Transverse colon (tissue), 4 donors: ENCODE measurements around the gene DISP3. TPM values are rescaled to one million over a fixed set of nuclear protein-coding genes. Genes with fewer than 3 reads are reported as not detected.

Experiments used
- DNase-seq: peaks from one replicate; pipeline ENCODE4 v3.0.0-alpha.2; 2019
- H3K27ac ChIP-seq, 4 donors: fragments of 200-600 bp; sonication (generic); 2 replicates each; pipeline ENCODE4 v1.5.1; 2016 to 2018; ENCODE audit warnings: inconsistent platforms in 4 of 4
- H3K27me3 ChIP-seq: fragments of 200-600 bp; sonication (generic); 2 replicates; pipeline ENCODE4 v1.5.1; 2017; ENCODE audit warnings: inconsistent platforms
- H3K36me3 ChIP-seq, 4 donors: fragments of 200-600 bp; sonication (generic); 2 replicates each; pipeline ENCODE4 v1.5.1; 2017 to 2019; ENCODE audit warnings: inconsistent platforms in 4 of 4
- H3K4me1 ChIP-seq, 4 donors: fragments of 200-600 bp; sonication (generic); 2 replicates each; pipeline ENCODE4 v1.5.1; 2017 to 2020; ENCODE audit warnings: inconsistent platforms in 4 of 4
- H3K4me3 ChIP-seq, 4 donors: fragments of 200-600 bp; sonication (generic); 1 replicate in 1 of 4; 2 replicates in 3 of 4; pipeline versions ENCODE4 v1.5.1 to v1.6.1; 2017 to 2019; ENCODE audit warnings: inconsistent platforms in 4 of 4
- H3K9me3 ChIP-seq, 2 donors: fragments of 200-600 bp; sonication (generic); 2 replicates each; pipeline ENCODE4 v1.5.1; 2017 to 2019; ENCODE audit warnings: inconsistent platforms in 2 of 2
- CTCF ChIP-seq, 5 experiments: fragments of 200-600 bp in 3 of 5; fragments of 450-650 bp in 2 of 5; sonication (generic) in 3 of 5; IDR thresholded peaks; 1 replicate in 2 of 5; 2 replicates in 3 of 5; pipeline ENCODE4 v1.5.1; 2016 to 2017; ENCODE audit warnings: antibody characterized with exemption in 5 of 5, inconsistent platforms in 3 of 5, mild to moderate bottlenecking in 2 of 5, moderate library complexity in 1 of 5
- EP300 ChIP-seq: sonication (generic); formaldehyde crosslinking; IDR thresholded peaks from one replicate; pipeline ENCODE4 v1.6.1; 2017; ENCODE audit warnings: antibody characterized with exemption, low read depth
- POLR2A ChIP-seq: fragments of 450-650 bp; IDR thresholded peaks from one replicate; pipeline ENCODE4 v1.6.1; 2016; ENCODE audit warnings: antibody characterized with exemption, mild to moderate bottlenecking, moderate library complexity
- POLR2AphosphoS5 ChIP-seq, 3 donors: sonication (generic); formaldehyde crosslinking; IDR thresholded peaks; one replicate each; pipeline ENCODE4 v1.6.1; 2016; ENCODE audit warnings: antibody characterized with exemption in 3 of 3
- WGBS, 2 donors: methylation state at CpG; one replicate each; pipeline ENCODE4 v1.1.5; 2018; ENCODE audit warnings: low coverage in 1 of 2; 5-methylcytosine and 5-hydroxymethylcytosine counted together
- in situ Hi-C, 4 donors: fragments of 200-750 bp; cut with MboI; loops; one replicate each; pipeline versions ENCODE4 v1.15.0 to v1.15.1; 2017; ENCODE audit warnings: low sequenced_read_pairs in 3 of 4, low pct_ligation_motif_present in 1 of 4, low pct_unique_long_range_greater_than_20kb in 1 of 4
- intact Hi-C: fragments of 100-400 bp; cut with DNase I; formaldehyde crosslinking; loops from one replicate; pipeline ENCODE4 v1.15.1; 2023; ENCODE audit warnings: low total_unique reads
- total RNA-seq, 4 donors: library from RNA; depleted of rRNA; stranded (reverse); fragments of >200 nt; gene quantifications; one replicate each; pipeline ENCODE4 v1.1.0, GENCODE V29; 2016

Gene DISP3
- total RNA-seq, 4 donors from 2014 or later, result under 0.01 to 2.6 (median 0.16) TPM; not detected in 1

- Histone ChIP-seq H3K27ac (no peak overlapping the region), H3K9me3 (no peaks in the 10 kb centered on the region), H3K4me1 (no peaks in the 10 kb centered on the region), H3K36me3 (no peaks in the 10 kb centered on the region), H3K4me3 (no peak overlapping the region), H3K27me3 (peaks cover 30% of the 10 kb centered on the region)
- in situ Hi-C loops (no loop called here), intact Hi-C loops (no loop called here)
- 61 to 76% methylated on average over 4 to 8 of the region's 8 CpGs for WGBS, 2 donors
- DNase-seq, result no peak
- no peak for TF ChIP-seq POLR2AphosphoS5 (IDR thresholded peaks at IDR 0.05)
- no peak for TF ChIP-seq CTCF (IDR thresholded peaks at IDR 0.05)
- no peak for TF ChIP-seq POLR2A
- TF ChIP-seq EP300, result no peak
Measured at GRCh38 chr1:11568687-11569086, 89.7 kb downstream of the DISP3 start.

DNA sequence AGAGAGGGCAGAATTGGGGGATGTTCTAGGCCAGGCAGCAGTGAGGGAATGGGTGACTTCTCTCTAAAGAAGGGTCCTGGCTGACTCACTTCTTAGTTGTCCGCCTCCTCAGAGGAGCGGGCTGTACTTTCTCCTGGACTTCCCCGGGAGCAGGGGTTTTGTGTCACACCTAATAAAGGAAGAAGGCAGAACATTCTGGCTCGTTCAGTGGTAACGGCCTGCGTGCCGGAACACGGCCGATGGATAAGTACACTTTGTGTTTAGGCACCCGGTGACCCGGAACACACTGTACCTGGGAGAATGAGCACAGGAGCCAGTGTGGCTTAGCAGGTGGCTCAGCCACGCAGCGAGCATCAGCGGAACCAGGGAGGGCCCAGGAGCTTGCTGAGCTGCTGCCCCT is 90.6 kb downstream of the DISP3 start:
- Histone ChIP-seq H3K36me3 (no peaks in the 10 kb centered on the region), H3K27ac (no peak overlapping the region), H3K27me3 (peaks cover 21% of the 10 kb centered on the region), H3K9me3 (no peaks in the 10 kb centered on the region), H3K4me1 (no peaks in the 10 kb centered on the region), H3K4me3 (no peak overlapping the region)
- DNase-seq, result no peak
- in situ Hi-C loops (no loop called here), intact Hi-C loops (no loop called here)
- WGBS, 2 donors, result 77% methylated on average over 14 of the region's 14 CpGs; no CpG with 5 or more reads in 1 of the 2 donors
- TF ChIP-seq POLR2A (no peak), POLR2AphosphoS5 (IDR thresholded peaks at IDR 0.05) (no peak), CTCF (IDR thresholded peaks at IDR 0.05) (no peak), EP300 (no peak)

- intact Hi-C loops, result no loop called here
- in situ Hi-C loops, result no loop called here
Measured at GRCh38 chr1:11569954-11570353, 91.0 kb downstream of the DISP3 start.

DNA sequence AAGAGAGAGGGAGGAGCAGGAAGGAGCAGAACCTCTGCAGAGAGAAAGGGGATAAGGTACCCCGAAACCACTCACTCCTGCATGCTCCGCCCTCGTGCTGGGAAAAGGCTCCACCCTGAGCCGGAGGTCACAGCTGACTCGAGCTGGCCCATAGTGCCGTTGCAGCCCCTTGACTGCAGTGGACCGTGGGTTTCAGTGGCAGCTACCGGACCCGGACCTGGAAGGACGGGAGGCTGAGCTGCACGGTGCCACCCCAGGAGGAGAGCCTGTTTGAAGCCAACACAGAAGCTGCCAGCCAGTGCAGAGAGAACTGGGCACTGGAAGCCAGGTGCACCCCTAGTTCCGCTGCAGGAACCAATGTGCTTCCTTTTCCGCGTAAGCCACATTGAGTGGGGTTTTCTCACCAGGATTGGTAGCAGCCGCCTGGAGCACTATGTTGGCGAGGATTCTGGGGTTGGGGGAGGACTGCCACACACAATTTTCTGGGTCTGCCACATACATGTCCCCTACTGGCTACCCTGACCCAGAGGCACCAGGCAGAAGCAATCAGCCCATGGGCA is 91.9 kb downstream of the DISP3 start:
- Histone ChIP-seq H3K4me3 (no peak overlapping the region), H3K36me3 (no peaks in the 10 kb centered on the region), H3K27ac (no peak overlapping the region), H3K4me1 (no peaks in the 10 kb centered on the region), H3K9me3 (no peaks in the 10 kb centered on the region), H3K27me3 (peaks cover 21% of the 10 kb centered on the region)
- intact Hi-C loops, result no loop called here
- DNase-seq, result no peak
- TF ChIP-seq POLR2A, result no peak
- no peak for TF ChIP-seq POLR2AphosphoS5 (IDR thresholded peaks at IDR 0.05)
- no peak for TF ChIP-seq EP300
- TF ChIP-seq CTCF (IDR thresholded peaks at IDR 0.05), result no peak
- 40% methylated on average over 16 of the region's 16 CpGs; no CpG with 5 or more reads in 1 of the 2 donors for WGBS, 2 donors
- in situ Hi-C loops, result no loop called here

More at GRCh38 chr1:11569954-11570353, 91.0 kb downstream of the DISP3 start:
- no peak overlapping the region for H3K27ac ChIP-seq
- 61 to 100% methylated on average over 1 to 3 of the region's 3 CpGs for WGBS, 2 donors
- no peak overlapping the region for H3K4me3 ChIP-seq
- peaks cover 21% of the 10 kb centered on the region for H3K27me3 ChIP-seq
- H3K4me1 ChIP-seq, result no peaks in the 10 kb centered on the region
- no peaks in the 10 kb centered on the region for H3K9me3 ChIP-seq
- no peaks in the 10 kb centered on the region for H3K36me3 ChIP-seq
- TF ChIP-seq EP300 (no peak), POLR2A (no peak), CTCF (IDR thresholded peaks at IDR 0.05) (no peak), POLR2AphosphoS5 (IDR thresholded peaks at IDR 0.05) (no peak)
- no peak for DNase-seq
